ENCODE results near the gene ICAM2. TPM values are rescaled to one million over a fixed set of nuclear protein-coding genes. Genes with fewer than 3 reads are reported as not detected.

Gene ICAM2
- 18.6 TPM for total RNA-seq

GRCh38 chr17:64020056-64020766 lies at the start of gene ICAM2:
Gene ICAM2 (minus strand): TSS chr17:64020633. CDS start chr17:64006691, 13,942 bp downstream.
- peak; percentile 19 for DNase-seq

- no peak for DNase-seq
Observed at GRCh38 chr17:64070213-64070612, 49.8 kb upstream of the ICAM2 start.

- no peak for DNase-seq
Observed at GRCh38 chr17:64069143-64069542, 48.7 kb upstream of the ICAM2 start.

GRCh38 chr17:64067657-64068056 lies 47.2 kb upstream of the ICAM2 start:
- no peak for DNase-seq

- DNase-seq: no peak
Observed at GRCh38 chr17:64066716-64067115, 46.3 kb upstream of the ICAM2 start.

GRCh38 chr17:64065161-64065560 lies 44.7 kb upstream of the ICAM2 start:
- DNase-seq: no peak

- DNase-seq: no peak
Observed at GRCh38 chr17:64064331-64064730, 43.9 kb upstream of the ICAM2 start.

GRCh38 chr17:64063766-64064224 lies 43.4 kb upstream of the ICAM2 start:
- no peak for DNase-seq

- DNase-seq: no peak
Observed at GRCh38 chr17:64063088-64063487, 42.7 kb upstream of the ICAM2 start.

- no peak for DNase-seq
Observed at GRCh38 chr17:64061178-64061898, 40.9 kb upstream of the ICAM2 start.

- no peak for DNase-seq
Observed at GRCh38 chr17:64060331-64060730, 39.9 kb upstream of the ICAM2 start.

- DNase-seq: no peak
Observed at GRCh38 chr17:64059756-64060155, 39.3 kb upstream of the ICAM2 start.

GRCh38 chr17:64058621-64059020 lies 38.2 kb upstream of the ICAM2 start:
- no peak for DNase-seq

- DNase-seq: no peak
Observed at GRCh38 chr17:64057701-64058263, 37.3 kb upstream of the ICAM2 start.

GRCh38 chr17:64056269-64057005 lies 36.0 kb upstream of the ICAM2 start:
- DNase-seq: no peak

- DNase-seq: no peak
Observed at GRCh38 chr17:64055183-64056142, 35.0 kb upstream of the ICAM2 start.

- no peak for DNase-seq
Observed at GRCh38 chr17:64054304-64054703, 33.9 kb upstream of the ICAM2 start.

GRCh38 chr17:64053101-64053500 lies 32.7 kb upstream of the ICAM2 start:
- no peak for DNase-seq

- no peak for DNase-seq
Observed at GRCh38 chr17:64051153-64051552, 30.7 kb upstream of the ICAM2 start.

- no peak for DNase-seq
Observed at GRCh38 chr17:64048805-64049204, 28.4 kb upstream of the ICAM2 start.

- no peak for DNase-seq
Observed at GRCh38 chr17:64045176-64045575, 24.7 kb upstream of the ICAM2 start.
